Osteoblast (primary cell): ENCODE results near the gene NFE2L2. TPM values are rescaled to one million over a fixed set of nuclear protein-coding genes. Genes with fewer than 3 reads are reported as not detected.

ENCODE experiments used
- DNase-seq: peaks from one replicate; pipeline ENCODE4 v3.0.0; 2011; ENCODE audit warnings: low spot score, mixed read lengths; ENCODE audit not compliant: insufficient read length; ENCODE audit errors: missing footprints
- H2AFZ ChIP-seq: 2 replicates; pipeline ENCODE4 v1.6.0; 2011; ENCODE audit warnings: mild to moderate bottlenecking, low read length
- H3K27ac ChIP-seq: 2 replicates; pipeline ENCODE4 v1.5.1; 2011; ENCODE audit warnings: mild to moderate bottlenecking, low read depth, low read length, moderate library complexity
- H3K27me3 ChIP-seq: 2 replicates; pipeline ENCODE4 v1.6.0; 2012; ENCODE audit warnings: mild to moderate bottlenecking, control low read depth, inconsistent platforms, low read length, moderate library complexity; ENCODE audit not compliant: insufficient read depth
- H3K36me3 ChIP-seq: 2 replicates; pipeline ENCODE4 v1.5.1; 2011; ENCODE audit warnings: mild to moderate bottlenecking, low read length, control low read depth, moderate library complexity; ENCODE audit not compliant: insufficient read depth
- H3K4me1 ChIP-seq: 2 replicates; pipeline ENCODE4 v1.5.1; 2011; ENCODE audit warnings: mild to moderate bottlenecking, low read length, control low read depth, moderate library complexity; ENCODE audit not compliant: insufficient read depth
- H3K4me2 ChIP-seq: 2 replicates; pipeline ENCODE4 v1.6.0; 2011; ENCODE audit warnings: mild to moderate bottlenecking, low read length; ENCODE audit not compliant: insufficient read depth
- H3K4me3 ChIP-seq: fragments of 200-600 bp; sonication (generic); 3 replicates; pipeline ENCODE4 v1.5.1; 2012; ENCODE audit warnings: mild to moderate bottlenecking, low read length, inconsistent platforms; ENCODE audit not compliant: insufficient read depth
- H3K79me2 ChIP-seq: 2 replicates; pipeline ENCODE4 v1.6.0; 2012; ENCODE audit warnings: mild to moderate bottlenecking, low read length, control low read depth, inconsistent platforms; ENCODE audit not compliant: insufficient read depth
- H3K9me3 ChIP-seq: 2 replicates; pipeline ENCODE4 v1.5.1; 2011; ENCODE audit warnings: low read depth, low read length, control low read depth
- H4K20me1 ChIP-seq: 2 replicates; pipeline ENCODE4 v1.6.0; 2012; ENCODE audit warnings: mild to moderate bottlenecking, low read length, control low read depth; ENCODE audit not compliant: insufficient read depth
- CTCF ChIP-seq: IDR thresholded peaks from 2 replicates; pipeline ENCODE4 v1.5.1; 2011; ENCODE audit warnings: mild to moderate bottlenecking, low read depth, low read length, moderate library complexity; ENCODE audit errors: extremely low read depth
- total RNA-seq: library from RNA; depleted of rRNA; stranded (reverse); fragments of >200 nt; gene quantifications from 2 replicates; pipeline ENCODE4 v1.2.3, GENCODE V29; 2012

Gene NFE2L2
- total RNA-seq, 1 donor, result 91.9 TPM

- Histone ChIP-seq H3K27me3 (no peaks in the 10 kb centered on the region), H3K27ac (peak overlapping the region; percentile 5), H3K4me2 (peak overlapping the region; percentile 25), H3K4me3 (no peak overlapping the region), H3K4me1 (peaks cover 53% of the 10 kb centered on the region), H3K36me3 (peaks cover 32% of the 10 kb centered on the region), H4K20me1 (peaks cover 97% of the 10 kb centered on the region), H3K9me3 (no peaks in the 10 kb centered on the region), H3K79me2 (peaks cover 100% of the 10 kb centered on the region), H2AFZ (no peak overlapping the region)
- no peak for TF ChIP-seq CTCF
- no peak for DNase-seq
Measured at GRCh38 chr2:177256695-177257094, 7.8 kb downstream of the NFE2L2 start.

- peaks cover 100% of the 10 kb centered on the region for H3K79me2 ChIP-seq
- peaks cover 49% of the 10 kb centered on the region for H3K4me1 ChIP-seq
- TF ChIP-seq CTCF, result no peak
- no peak overlapping the region for H3K4me3 ChIP-seq
- peak overlapping the region; percentile 25 for H3K4me2 ChIP-seq
- H3K27me3 ChIP-seq, result no peaks in the 10 kb centered on the region
- DNase-seq, result no peak
- H3K9me3 ChIP-seq, result no peaks in the 10 kb centered on the region
- peak overlapping the region; percentile 5 for H3K27ac ChIP-seq
- H4K20me1 ChIP-seq, result peaks cover 94% of the 10 kb centered on the region
- H2AFZ ChIP-seq, result no peak overlapping the region
- H3K36me3 ChIP-seq, result peaks cover 32% of the 10 kb centered on the region
Measured at GRCh38 chr2:177256026-177256425, 8.5 kb downstream of the NFE2L2 start.

GRCh38 chr2:177255227-177255601 lies 9.3 kb downstream of the NFE2L2 start:
- Histone ChIP-seq H3K36me3 (peaks cover 32% of the 10 kb centered on the region), H3K4me1 (peaks cover 43% of the 10 kb centered on the region), H3K27ac (peak overlapping the region; percentile 52), H3K4me3 (no peak overlapping the region), H3K27me3 (no peaks in the 10 kb centered on the region), H4K20me1 (peaks cover 94% of the 10 kb centered on the region), H3K9me3 (no peaks in the 10 kb centered on the region), H2AFZ (no peak overlapping the region), H3K4me2 (peak overlapping the region; percentile 38), H3K79me2 (peaks cover 100% of the 10 kb centered on the region)
- no peak for DNase-seq
- TF ChIP-seq CTCF, result no peak

GRCh38 chr2:177254433-177255226 lies 9.9 kb downstream of the NFE2L2 start:
- Histone ChIP-seq H4K20me1 (peaks cover 91% of the 10 kb centered on the region), H3K9me3 (no peaks in the 10 kb centered on the region), H3K36me3 (peaks cover 32% of the 10 kb centered on the region), H3K27ac (peak overlapping the region; percentile 52), H3K4me1 (peaks cover 40% of the 10 kb centered on the region), H3K4me3 (no peak overlapping the region), H3K27me3 (no peaks in the 10 kb centered on the region), H3K79me2 (peaks cover 100% of the 10 kb centered on the region), H3K4me2 (peak overlapping the region; percentile 38), H2AFZ (no peak overlapping the region)
- TF ChIP-seq CTCF, result peak; percentile 47
- no peak for DNase-seq
